Motor neuron (in vitro differentiated cells): ENCODE results near the gene METTL1. TPM values are rescaled to one million over a fixed set of nuclear protein-coding genes. Genes with fewer than 3 reads are reported as not detected.
A peak's percentile ranks its signal among the peaks of the same experiment; 100 is the strongest.

Source experiments
- ATAC-seq, 8 experiments: fragments of 200-7000 bp; cut with Tn5 transposase; replicated peaks in 6 of 8; 2 replicates each; pipeline ENCODE4 v1.8.0; 2021; ENCODE audit warnings: mild to moderate bottlenecking in 8 of 8, moderate library complexity in 8 of 8
- H3K27ac ChIP-seq, 2 donors: fragments of 250-450 bp; sonication (Bioruptor Pico); 2 replicates each; pipeline ENCODE4 v1.9.0; 2021; ENCODE audit warnings: antibody characterized with exemption in 2 of 2, mild to moderate bottlenecking in 2 of 2, moderate library complexity in 1 of 2
- H3K4me1 ChIP-seq, 2 donors: fragments of 250-450 bp; sonication (Bioruptor Pico); replicated peaks in 1 of 2; 2 replicates each; pipeline ENCODE4 v1.6.1; 2021; ENCODE audit warnings: antibody characterized with exemption in 2 of 2, mild to moderate bottlenecking in 2 of 2, moderate library complexity in 1 of 2
- H3K4me3 ChIP-seq, 5 donors: fragments of 250-450 bp; sonication (Bioruptor Pico); 2 replicates each; pipeline ENCODE4 v1.9.0; 2021; ENCODE audit warnings: antibody characterized with exemption in 5 of 5, mild to moderate bottlenecking in 5 of 5, moderate library complexity in 4 of 5
- WGBS, 10 experiments: fragments of 450-650 bp; shearing (Covaris generic); methylation state at CpG; one replicate each; pipeline ENCODE4 v1.0.0; 2022; 5-methylcytosine and 5-hydroxymethylcytosine counted together
- in situ Hi-C, 9 experiments: fragments of 400-800 bp; cut with MboI; loops; one replicate each; pipeline ENCODE4 v1.15.0; 2021; ENCODE audit warnings: low sequenced_read_pairs in 9 of 9, low pct_unique_long_range_greater_than_20kb in 2 of 9; ENCODE audit not compliant: unreplicated experiment in 9 of 9
- total RNA-seq, 8 experiments: library from RNA; unstranded; fragments of 300-600 nt; gene quantifications; 2 replicates each; pipeline versions ENCODE4 v1.2.3 to v1.2.4, GENCODE V29; 2022

Gene METTL1
- total RNA-seq, 8 experiments from 2014 or later, result 8.6 to 33.2 (median 15.8) TPM

GRCh38 chr12:57743769-57744168, 28.1 kb downstream of the METTL1 start:
- in situ Hi-C loops, result no loop called here
- no peak for ATAC-seq

GRCh38 chr12:57741844-57742738, 29.8 kb downstream of the METTL1 start:
- 16 to 100% (median 62%) methylated on average over 1 to 7 of the region's 14 CpGs; no CpG with 5 or more reads in 1 of the 10 experiments for WGBS, 10 experiments
- Histone ChIP-seq H3K27ac (no peak overlapping the region), H3K4me3 (no peak overlapping the region), H3K4me1 (peaks cover 15 to 19% of the 10 kb centered on the region in 2 donors)
- in situ Hi-C loops, result no loop called here
- no peak for ATAC-seq

More at GRCh38 chr12:57743769-57744168, 28.1 kb downstream of the METTL1 start:
- 69 to 100% (median 94%) methylated on average over 1 to 2 of the region's 2 CpGs; no CpG with 5 or more reads in 1 of the 10 experiments for WGBS, 10 experiments
- Histone ChIP-seq H3K4me3 (peak overlapping the region in 3 of 5 donors; percentile 81 to 90 (median 84)), H3K27ac (no peak overlapping the region), H3K4me1 (peaks cover 13 to 14% of the 10 kb centered on the region in 2 donors)

GRCh38 chr12:57741413-57741789, 30.5 kb downstream of the METTL1 start:
- ATAC-seq, result no peak
- in situ Hi-C loops, result no loop called here
- peaks cover 22 to 26% of the 10 kb centered on the region in 2 donors for H3K4me1 ChIP-seq
- 17 to 71% (median 43%) methylated on average over 1 of the region's 1 CpG; no CpG with 5 or more reads in 7 of the 10 experiments for WGBS, 10 experiments
- no peak overlapping the region for H3K27ac ChIP-seq
- H3K4me3 ChIP-seq, result no peak overlapping the region

- ATAC-seq, result peak in 1 of 8 experiments; percentile 1
- in situ Hi-C loops, result no loop called here
- WGBS, 10 experiments, result 40 to 100% (median 73%) methylated on average over 1 to 3 of the region's 5 CpGs; no CpG with 5 or more reads in 3 of the 10 experiments
- H3K4me1 ChIP-seq, result peaks cover 21 to 25% of the 10 kb centered on the region in 2 donors
- H3K27ac ChIP-seq, result no peak overlapping the region
- H3K4me3 ChIP-seq, result no peak overlapping the region
These were observed 31.1 kb downstream of the METTL1 start for GRCh38 chr12:57740656-57741412.

- in situ Hi-C loops, result no loop called here
- 0 to 100% (median 41%) methylated on average over 1 to 2 of the region's 10 CpGs; no CpG with 5 or more reads in 2 of the 10 experiments for WGBS, 10 experiments
- H3K4me1 ChIP-seq, result peaks cover 26 to 28% of the 10 kb centered on the region in 2 donors
- no peak for ATAC-seq
- H3K4me3 ChIP-seq, result no peak overlapping the region
- H3K27ac ChIP-seq, result no peak overlapping the region
These were observed 31.9 kb downstream of the METTL1 start for GRCh38 chr12:57739914-57740538.

GRCh38 chr12:57739387-57739786, 32.5 kb downstream of the METTL1 start:
- Histone ChIP-seq H3K27ac (no peak overlapping the region), H3K4me1 (peaks cover 29 to 33% of the 10 kb centered on the region in 2 donors), H3K4me3 (peak overlapping the region in 3 of 5 donors; percentile 46 to 74 (median 65))
- in situ Hi-C loops, result no loop called here
- 12 to 46% (median 20%) methylated on average over 1 to 5 of the region's 7 CpGs; no CpG with 5 or more reads in 7 of the 10 experiments for WGBS, 10 experiments
- ATAC-seq, result no peak

GRCh38 chr12:57738661-57739237, 33.2 kb downstream of the METTL1 start, which contains the start of gene AGAP2:
TSS of gene AGAP2 (minus strand) at chr12:57738742. CDS start at chr12:57738246, 496 bp downstream.
- H3K27ac ChIP-seq, result peak within 1 kb of the TSS; percentile 33 to 56
- in situ Hi-C loops, result no loop called here
- H3K4me3 ChIP-seq, result peak within 1 kb of the TSS; percentile 46 to 77 (median 71)
- 0 to 2% (median 0%) methylated on average over 1 to 7 of the region's 36 CpGs; no CpG with 5 or more reads in 6 of the 10 experiments for WGBS, 10 experiments
- peaks cover 26 to 33% of the 10 kb centered on the region in 2 donors for H3K4me1 ChIP-seq
- peak in 6 of 8 experiments; percentile 14 to 59 (median 50) for ATAC-seq

GRCh38 chr12:57737467-57738460, 34.1 kb downstream of the METTL1 start:
- in situ Hi-C loops, result no loop called here
- peak; percentile 4 to 45 (median 38) for ATAC-seq
- 0% methylated on average over 1 of the region's 110 CpGs; no CpG with 5 or more reads in 9 of the 10 experiments for WGBS, 10 experiments
- H3K27ac ChIP-seq, result peak overlapping the region; percentile 33 to 56
- peaks cover 26 to 33% of the 10 kb centered on the region in 2 donors for H3K4me1 ChIP-seq
- peak overlapping the region; percentile 46 to 77 (median 71) for H3K4me3 ChIP-seq

GRCh38 chr12:57736741-57737466, 35.0 kb downstream of the METTL1 start:
- H3K4me3 ChIP-seq, result peak overlapping the region; percentile 46 to 77 (median 71)
- ATAC-seq, result no peak
- 0 to 67% (median 2%) methylated on average over 2 to 24 of the region's 31 CpGs; no CpG with 5 or more reads in 5 of the 10 experiments for whole genome bisulfite sequencing, 10 experiments
- no peak overlapping the region for H3K27ac ChIP-seq
- in situ Hi-C loops, result no loop called here
- peaks cover 26 to 33% of the 10 kb centered on the region in 2 donors for H3K4me1 ChIP-seq

- in situ Hi-C loops, result no loop called here
- Histone ChIP-seq H3K4me3 (peak overlapping the region; percentile 12 to 74 (median 24)), H3K27ac (no peak overlapping the region), H3K4me1 (peaks cover 26 to 33% of the 10 kb centered on the region in 2 donors)
- ATAC-seq, result peak; percentile 52 to 73 (median 62)
- WGBS, 10 experiments, result 0 to 21% (median 0%) methylated on average over 2 to 5 of the region's 49 CpGs; no CpG with 5 or more reads in 7 of the 10 experiments
These were observed 35.8 kb downstream of the METTL1 start for GRCh38 chr12:57735952-57736740.
